Gastroesophageal sphincter (tissue), 4 donors: ENCODE data around the gene RUFY3. TPM values are rescaled to one million over a fixed set of nuclear protein-coding genes. Genes with fewer than 3 reads are reported as not detected.

Experiments
- ATAC-seq: fragments of 150-250 bp; one replicate; pipeline ENCODE4 v1.9.1; 2016; ENCODE audit warnings: mild to moderate bottlenecking, moderate library complexity
- H3K27ac ChIP-seq, 4 donors: fragments of 200-600 bp; sonication (generic) in 3 of 4; 1 replicate in 3 of 4; 2 replicates in 1 of 4; pipeline ENCODE4 v1.5.1; 2016 to 2019
- H3K27me3 ChIP-seq: fragments of 200-600 bp; sonication (generic); one replicate; pipeline ENCODE4 v1.5.1; 2019
- H3K36me3 ChIP-seq, 2 donors: fragments of 200-600 bp; sonication (generic); one replicate each; pipeline ENCODE4 v1.5.1; 2019; ENCODE audit warnings: control low read depth in 1 of 2
- H3K4me1 ChIP-seq, 3 donors: fragments of 200-600 bp; sonication (generic); 1 replicate in 2 of 3; 2 replicates in 1 of 3; pipeline ENCODE4 v1.5.1; 2016 to 2019; ENCODE audit warnings: control low read depth in 2 of 3
- H3K4me3 ChIP-seq, 2 donors: fragments of 200-600 bp; sonication (generic); one replicate each; pipeline ENCODE4 v1.5.1; 2019; ENCODE audit warnings: mild to moderate bottlenecking in 1 of 2, moderate library complexity in 1 of 2
- H3K9me3 ChIP-seq, 3 donors: fragments of 200-600 bp; sonication (generic); one replicate each; pipeline ENCODE4 v1.5.1; 2017 to 2019; ENCODE audit warnings: control low read depth in 2 of 3
- CTCF ChIP-seq, 4 experiments: fragments of 200-600 bp in 2 of 4; fragments of 450-650 bp in 2 of 4; sonication (generic) in 1 of 4; IDR thresholded peaks; one replicate each; pipeline ENCODE4 v1.5.1; 2017 to 2019; ENCODE audit warnings: antibody characterized with exemption in 4 of 4, mild to moderate bottlenecking in 2 of 4, moderate library complexity in 2 of 4
- EP300 ChIP-seq: sonication (generic); formaldehyde crosslinking; IDR thresholded peaks from one replicate; pipeline ENCODE4 v1.6.1; 2017; ENCODE audit warnings: antibody characterized with exemption, mild to moderate bottlenecking
- POLR2A ChIP-seq, 2 donors: fragments of 450-650 bp; IDR thresholded peaks; one replicate each; pipeline ENCODE4 v1.6.1; 2017; ENCODE audit warnings: antibody characterized with exemption in 2 of 2, mild to moderate bottlenecking in 2 of 2, moderate library complexity in 1 of 2
- POLR2AphosphoS5 ChIP-seq: sonication (generic); formaldehyde crosslinking; IDR thresholded peaks from one replicate; pipeline ENCODE4 v1.6.1; 2017; ENCODE audit warnings: antibody characterized with exemption
- WGBS, 2 donors: methylation state at CpG; one replicate each; pipeline ENCODE4 v1.1.5; 2018; ENCODE audit warnings: low coverage in 1 of 2; 5-methylcytosine and 5-hydroxymethylcytosine counted together
- total RNA-seq, 4 donors: library from RNA; depleted of rRNA; stranded (reverse); fragments of >200 nt; gene quantifications; one replicate each; pipeline ENCODE4 v1.1.0, GENCODE V29; 2016

The RUFY3 gene
- total RNA-seq, 4 donors from 2014 or later = 40.4 to 57.7 (median 49.7) TPM

- Histone ChIP-seq H3K4me3 (no peak overlapping the region), H3K9me3 (no peaks in the 10 kb centered on the region), H3K4me1 (no peaks in the 10 kb centered on the region), H3K27me3 (no peaks in the 10 kb centered on the region), H3K27ac (no peak overlapping the region), H3K36me3 (peaks cover 0 to 100% of the 10 kb centered on the region in 2 donors)
- WGBS, 2 donors = 98% methylated on average over 5 of the region's 5 CpGs
- no peak for ATAC-seq
- TF ChIP-seq CTCF (IDR thresholded peaks at IDR 0.05) (no peak), EP300 (no peak), POLR2A (IDR thresholded peaks at IDR 0.05) (no peak), POLR2AphosphoS5 (no peak)
These were observed 65.7 kb downstream of the RUFY3 start for GRCh38 chr4:70787496-70787895.

GRCh38 chr4:70788733-70789132 lies 67.0 kb downstream of the RUFY3 start:
- WGBS, 2 donors = 71 to 80% methylated on average over 1 of the region's 1 CpG
- Histone ChIP-seq H3K9me3 (no peaks in the 10 kb centered on the region), H3K27me3 (no peaks in the 10 kb centered on the region), H3K4me1 (no peaks in the 10 kb centered on the region), H3K36me3 (peaks cover 0 to 100% of the 10 kb centered on the region in 2 donors), H3K27ac (no peak overlapping the region), H3K4me3 (no peak overlapping the region)
- TF ChIP-seq POLR2A (IDR thresholded peaks at IDR 0.05) (no peak), CTCF (IDR thresholded peaks at IDR 0.05) (no peak), EP300 (no peak), POLR2AphosphoS5 (no peak)
- no peak for ATAC-seq

- H3K4me1 ChIP-seq = no peaks in the 10 kb centered on the region
- WGBS, 2 donors = 67 to 100% methylated on average over 1 to 2 of the region's 6 CpGs
- H3K9me3 ChIP-seq = no peaks in the 10 kb centered on the region
- no peak for ATAC-seq
- H3K4me3 ChIP-seq = no peak overlapping the region
- TF ChIP-seq EP300 (no peak), POLR2AphosphoS5 (no peak), POLR2A (IDR thresholded peaks at IDR 0.05) (no peak), CTCF (IDR thresholded peaks at IDR 0.05) (no peak)
- H3K27me3 ChIP-seq = no peaks in the 10 kb centered on the region
- H3K36me3 ChIP-seq = peaks cover 0 to 100% of the 10 kb centered on the region in 2 donors
- no peak overlapping the region for H3K27ac ChIP-seq
These were observed 71.9 kb downstream of the RUFY3 start for GRCh38 chr4:70793626-70794025.

GRCh38 chr4:70801265-70801809 lies 79.6 kb downstream of the RUFY3 start:
- Histone ChIP-seq H3K27ac (no peak overlapping the region), H3K27me3 (no peaks in the 10 kb centered on the region), H3K36me3 (peaks cover 0 to 76% of the 10 kb centered on the region in 2 donors), H3K4me1 (no peaks in the 10 kb centered on the region), H3K9me3 (no peaks in the 10 kb centered on the region), H3K4me3 (no peak overlapping the region)
- no peak for TF ChIP-seq CTCF (IDR thresholded peaks at IDR 0.05)
- no peak for TF ChIP-seq EP300
- no peak for TF ChIP-seq POLR2A (IDR thresholded peaks at IDR 0.05)
- no peak for TF ChIP-seq POLR2AphosphoS5
- no peak for ATAC-seq
- WGBS, 2 donors = 90% methylated on average over 1 of the region's 1 CpG

- Histone ChIP-seq H3K36me3 (peaks cover 0 to 72% of the 10 kb centered on the region in 2 donors), H3K27ac (no peak overlapping the region), H3K9me3 (no peaks in the 10 kb centered on the region), H3K4me1 (no peaks in the 10 kb centered on the region), H3K27me3 (no peaks in the 10 kb centered on the region), H3K4me3 (no peak overlapping the region)
- ATAC-seq = no peak
- WGBS, 2 donors = 96 to 100% methylated on average over 3 to 5 of the region's 5 CpGs
- TF ChIP-seq EP300 (no peak), CTCF (IDR thresholded peaks at IDR 0.05) (no peak), POLR2AphosphoS5 (no peak), POLR2A (IDR thresholded peaks at IDR 0.05) (no peak)
These were observed 81.3 kb downstream of the RUFY3 start for GRCh38 chr4:70802928-70803580.
